ENCODE measurements around the gene FAAP24.
"Not testable (repeated sequence)": the region's sequence is repeated elsewhere in the genome, so short reads cannot be mapped to it uniquely, and the experiment has no call there.

The FAAP24 gene

GRCh38 chr19:32971715-32972540 is at the start of gene FAAP24, which contains the start of gene CEP89:
Gene FAAP24 (plus strand): TSS chr19:32972242. CDS start chr19:32973197, 955 bp downstream.
Gene CEP89 (minus strand): TSS chr19:32971958. CDS start chr19:32971874, 84 bp downstream.
- peak; percentile 96 for DNase-seq

GRCh38 chr19:32924200-32924599 is 47.8 kb upstream of the FAAP24 start:
- DNase-seq: no peak

GRCh38 chr19:32928806-32929205 is 43.2 kb upstream of the FAAP24 start:
- no peak for DNase-seq

GRCh38 chr19:32930567-32930966 is 41.5 kb upstream of the FAAP24 start:
- DNase-seq: no peak

- DNase-seq: no peak
These were observed 38.5 kb upstream of the FAAP24 start for GRCh38 chr19:32933571-32933970.

- DNase-seq: no peak
These were observed 36.4 kb upstream of the FAAP24 start for GRCh38 chr19:32935629-32936028.

- DNase-seq: no peak
These were observed 36.0 kb upstream of the FAAP24 start for GRCh38 chr19:32936065-32936464.

- DNase-seq: not testable (repeated sequence)
These were observed 30.8 kb upstream of the FAAP24 start for GRCh38 chr19:32941273-32941672.

- no peak for DNase-seq
These were observed 26.8 kb upstream of the FAAP24 start for GRCh38 chr19:32945260-32945659.

- no peak for DNase-seq
These were observed 5.3 kb upstream of the FAAP24 start for GRCh38 chr19:32966750-32967149.

- no peak for DNase-seq
These were observed 2.5 kb upstream of the FAAP24 start for GRCh38 chr19:32969549-32969948.

GRCh38 chr19:32971012-32971595 is 938 bp upstream of the FAAP24 start:
- no peak for DNase-seq

- DNase-seq: peak; percentile 90
These were observed 4.3 kb downstream of the FAAP24 start for GRCh38 chr19:32976223-32976805.

GRCh38 chr19:32977280-32977679 is 5.2 kb downstream of the FAAP24 start:
- DNase-seq: no peak

GRCh38 chr19:32977813-32978212 is 5.8 kb downstream of the FAAP24 start:
- DNase-seq: not testable (repeated sequence)

- DNase-seq: not testable (repeated sequence)
These were observed 7.8 kb downstream of the FAAP24 start for GRCh38 chr19:32979807-32980206.

- DNase-seq: not testable (repeated sequence)
These were observed 10.4 kb downstream of the FAAP24 start for GRCh38 chr19:32982488-32982887.

GRCh38 chr19:32988254-32988653 is 16.2 kb downstream of the FAAP24 start:
- DNase-seq: not testable (repeated sequence)

GRCh38 chr19:32988724-32989123 is 16.7 kb downstream of the FAAP24 start:
- no peak for DNase-seq

- DNase-seq: not testable (repeated sequence)
These were observed 23.9 kb downstream of the FAAP24 start for GRCh38 chr19:32995966-32996365.

GRCh38 chr19:32997061-32997464 is 25.0 kb downstream of the FAAP24 start:
- not testable (repeated sequence) for DNase-seq

- DNase-seq: no peak
These were observed 25.8 kb downstream of the FAAP24 start for GRCh38 chr19:32997716-32998355.

- no peak for DNase-seq
These were observed 26.7 kb downstream of the FAAP24 start for GRCh38 chr19:32998722-32999121.

Data from activated CD8-positive, alpha-beta memory T cell treated with anti-CD3 and anti-CD28 coated beads, Interleukin-2, amount 50 U/mL, for 48 hours (primary cell).